Esophagus muscularis mucosa (tissue), 4 donors: Measurements from ENCODE around the gene ARF3. TPM values are rescaled to one million over a fixed set of nuclear protein-coding genes. Genes with fewer than 3 reads are reported as not detected.

Experiments used
- DNase-seq: peaks from one replicate; pipeline ENCODE4 v3.0.0-alpha.2; 2017; ENCODE audit errors: extremely low spot score
- H3K27ac ChIP-seq, 4 donors: fragments of 200-600 bp; sonication (generic); replicated peaks in 1 of 4; 1 replicate in 3 of 4; 2 replicates in 1 of 4; pipeline ENCODE4 v1.5.1; 2016 to 2019; ENCODE audit warnings: mild to moderate bottlenecking in 1 of 4
- H3K27me3 ChIP-seq, 4 donors: fragments of 200-600 bp; sonication (generic); one replicate each; pipeline versions ENCODE4 v1.5.1 to v1.6.0; 2016 to 2019
- H3K36me3 ChIP-seq, 4 donors: fragments of 200-600 bp; sonication (generic); one replicate each; pipeline ENCODE4 v1.5.1; 2016 to 2019
- H3K4me1 ChIP-seq, 4 donors: fragments of 200-600 bp; sonication (generic); one replicate each; pipeline ENCODE4 v1.5.1; 2016 to 2019
- H3K4me3 ChIP-seq, 4 donors: fragments of 200-600 bp; sonication (generic); 1 replicate in 2 of 4; 2 replicates in 2 of 4; pipeline ENCODE4 v1.5.1; 2016 to 2019; ENCODE audit warnings: mild to moderate bottlenecking in 4 of 4, moderate library complexity in 1 of 4
- H3K9me3 ChIP-seq, 4 donors: fragments of 200-600 bp; sonication (generic); 1 replicate in 3 of 4; 2 replicates in 1 of 4; pipeline ENCODE4 v1.5.1; 2016 to 2019
- CTCF ChIP-seq, 3 experiments: fragments of 200-600 bp in 2 of 3; fragments of 450-650 bp in 1 of 3; sonication (generic) in 2 of 3; IDR thresholded peaks; one replicate each; pipeline ENCODE4 v1.5.1; 2017 to 2019; ENCODE audit warnings: antibody characterized with exemption in 3 of 3, mild to moderate bottlenecking in 2 of 3, moderate library complexity in 1 of 3
- EP300 ChIP-seq: sonication (generic); formaldehyde crosslinking; IDR thresholded peaks from one replicate; pipeline ENCODE4 v1.6.1; 2017; ENCODE audit warnings: antibody characterized with exemption
- POLR2A ChIP-seq: fragments of 450-650 bp; IDR thresholded peaks from one replicate; pipeline ENCODE4 v1.6.1; 2017; ENCODE audit warnings: antibody characterized with exemption, moderate library complexity, mild to moderate bottlenecking, low read depth
- POLR2AphosphoS5 ChIP-seq, 2 donors: sonication (generic); formaldehyde crosslinking; IDR thresholded peaks; one replicate each; pipeline ENCODE4 v1.6.1; 2017; ENCODE audit warnings: antibody characterized with exemption in 2 of 2
- WGBS: methylation state at CpG from one replicate; pipeline ENCODE4 v1.1.5; 2018; 5-methylcytosine and 5-hydroxymethylcytosine counted together
- intact Hi-C: fragments of 100-400 bp; cut with DNase I; formaldehyde crosslinking; loops from one replicate; pipeline ENCODE4 v1.15.1; 2023
- total RNA-seq, 4 donors: library from RNA; depleted of rRNA; stranded (reverse); fragments of >200 nt; gene quantifications; one replicate each; pipeline versions ENCODE4 v1.1.0 to v1.2.1, GENCODE V29; 2016

The ARF3 gene
- total RNA-seq, 4 donors from 2014 or later: 42.8 to 71.9 (median 65.1) TPM

GRCh38 chr12:48907245-48907644, 50.0 kb downstream of the ARF3 start:
- H3K4me1 ChIP-seq: peaks cover 0 to 15% (median 12%) of the 10 kb centered on the region in 4 donors
- WGBS: 66% methylated on average over 3 of the region's 3 CpGs
- H3K9me3 ChIP-seq: no peaks in the 10 kb centered on the region
- H3K27me3 ChIP-seq: no peaks in the 10 kb centered on the region
- H3K36me3 ChIP-seq: no peaks in the 10 kb centered on the region
- intact Hi-C loops: no loop called here
- TF ChIP-seq CTCF (IDR thresholded peaks at IDR 0.05) (no peak), POLR2A (no peak), EP300 (no peak), POLR2AphosphoS5 (IDR thresholded peaks at IDR 0.05) (no peak)
- DNase-seq: no peak
- no peak overlapping the region for H3K4me3 ChIP-seq
- H3K27ac ChIP-seq: no peak overlapping the region

GRCh38 chr12:48903982-48904411, 53.3 kb downstream of the ARF3 start:
- intact Hi-C loops: no loop called here

GRCh38 chr12:48903363-48903981, 53.8 kb downstream of the ARF3 start:
- no peaks in the 10 kb centered on the region for H3K36me3 ChIP-seq
- peak overlapping the region in 2 of 4 donors; percentile 40 to 49 for H3K4me3 ChIP-seq
- DNase-seq: no peak
- intact Hi-C loops: no loop called here
- TF ChIP-seq EP300 (no peak), CTCF (IDR thresholded peaks at IDR 0.05) (no peak), POLR2A (no peak), POLR2AphosphoS5 (IDR thresholded peaks at IDR 0.05) (no peak)
- H3K27ac ChIP-seq: no peak overlapping the region
- peaks cover 0 to 15% (median 12%) of the 10 kb centered on the region in 4 donors for H3K4me1 ChIP-seq
- 69% methylated on average over 20 of the region's 20 CpGs for WGBS
- no peaks in the 10 kb centered on the region for H3K9me3 ChIP-seq
- H3K27me3 ChIP-seq: peaks cover 0 to 4% (median 0%) of the 10 kb centered on the region in 4 donors

More at GRCh38 chr12:48903982-48904411, 53.3 kb downstream of the ARF3 start:
- DNase-seq: no peak
- Histone ChIP-seq H3K9me3 (no peaks in the 10 kb centered on the region), H3K4me3 (peak overlapping the region; percentile 39 to 55 (median 44)), H3K4me1 (peaks cover 0 to 15% (median 12%) of the 10 kb centered on the region in 4 donors), H3K36me3 (no peaks in the 10 kb centered on the region), H3K27me3 (peaks cover 0 to 1% (median 0%) of the 10 kb centered on the region in 4 donors), H3K27ac (no peak overlapping the region)
- TF ChIP-seq POLR2A: no peak
- TF ChIP-seq CTCF (IDR thresholded peaks at IDR 0.05): peak; percentile 35 to 62 (median 58)
- WGBS: under 1% methylated on average over 19 of the region's 19 CpGs

- intact Hi-C loops: no loop called here
- Histone ChIP-seq H3K27ac (no peak overlapping the region), H3K9me3 (no peaks in the 10 kb centered on the region), H3K4me3 (no peak overlapping the region), H3K27me3 (peaks cover 0 to 4% (median 0%) of the 10 kb centered on the region in 4 donors), H3K4me1 (peaks cover 0 to 15% (median 12%) of the 10 kb centered on the region in 4 donors), H3K36me3 (no peaks in the 10 kb centered on the region)
- TF ChIP-seq POLR2AphosphoS5 (IDR thresholded peaks at IDR 0.05) (no peak), CTCF (IDR thresholded peaks at IDR 0.05) (no peak), EP300 (no peak), POLR2A (no peak)
- DNase-seq: no peak
- 89% methylated on average over 2 of the region's 2 CpGs for WGBS
Observed at GRCh38 chr12:48901278-48901677, 56.0 kb downstream of the ARF3 start.
